DMS53 (cell line): ENCODE data around the gene ELANE.
A peak's percentile ranks its signal among the peaks of the same experiment; 100 is the strongest.
"Not testable (repeated sequence)": the region's sequence is repeated elsewhere in the genome, so short reads cannot be mapped to it uniquely, and the experiment has no call there.

ENCODE experiments used
- DNase-seq: peaks from one replicate; lab custom pipeline; 2025; lab: John Stamatoyannopoulos, UW

Gene ELANE

GRCh38 chr19:862581-863314, 10.6 kb downstream of the ELANE start:
- DNase-seq = peak; percentile 57

GRCh38 chr19:863315-863620, 11.2 kb downstream of the ELANE start:
- no peak for DNase-seq

GRCh38 chr19:866769-867300, 14.7 kb downstream of the ELANE start:
- no peak for DNase-seq

- DNase-seq = no peak
Observed at GRCh38 chr19:867301-867793, 15.2 kb downstream of the ELANE start.

GRCh38 chr19:867855-868457, 15.9 kb downstream of the ELANE start:
- no peak for DNase-seq

GRCh38 chr19:868458-869244, 16.5 kb downstream of the ELANE start:
- DNase-seq = no peak

GRCh38 chr19:869245-870177, 17.4 kb downstream of the ELANE start:
- DNase-seq = peak; percentile 43

- no peak for DNase-seq
Observed at GRCh38 chr19:870314-870713, 18.2 kb downstream of the ELANE start.

GRCh38 chr19:870963-871401, 18.9 kb downstream of the ELANE start:
- no peak for DNase-seq

GRCh38 chr19:871446-872265, 19.6 kb downstream of the ELANE start:
- peak; percentile 51 for DNase-seq

GRCh38 chr19:872266-872951, 20.3 kb downstream of the ELANE start:
- DNase-seq = peak; percentile 27

- DNase-seq = no peak
Observed at GRCh38 chr19:873084-873483, 21.0 kb downstream of the ELANE start.

- DNase-seq = no peak
Observed at GRCh38 chr19:873561-874041, 21.5 kb downstream of the ELANE start.

- DNase-seq = no peak
Observed at GRCh38 chr19:875265-875879, 23.3 kb downstream of the ELANE start.

- no peak for DNase-seq
Observed at GRCh38 chr19:876089-876488, 24.0 kb downstream of the ELANE start.

GRCh38 chr19:876780-877314, 24.7 kb downstream of the ELANE start:
- DNase-seq = peak; percentile 56

- not testable (repeated sequence) for DNase-seq
Observed at GRCh38 chr19:877992-878660, 26.0 kb downstream of the ELANE start.

GRCh38 chr19:878751-879561, 26.9 kb downstream of the ELANE start:
- not testable (repeated sequence) for DNase-seq
